ENCODE data around the gene FOXB2.
"Not testable (repeated sequence)": the region's sequence is repeated elsewhere in the genome, so short reads cannot be mapped to it uniquely, and the experiment has no call there.

Gene FOXB2

DNA sequence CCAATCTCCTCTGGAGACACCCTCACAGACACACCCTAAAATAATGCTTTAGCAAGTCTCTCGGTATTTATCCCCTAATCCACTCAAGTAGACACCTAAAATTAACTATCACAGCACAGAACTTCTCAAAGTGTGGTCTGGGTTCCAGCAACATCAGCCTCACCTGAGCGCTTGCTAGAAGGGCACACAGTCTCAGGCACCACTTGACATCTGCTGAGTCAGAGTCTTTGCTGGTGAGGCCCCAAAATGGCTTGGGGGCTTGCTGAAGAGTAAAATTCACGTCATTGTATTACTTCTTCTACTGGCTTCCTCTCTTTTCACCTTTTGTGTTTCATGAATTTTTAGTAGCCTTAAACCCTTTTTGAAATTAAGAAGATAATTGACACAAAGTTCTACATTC lies 9.0 kb downstream of the FOXB2 start:
- Histone ChIP-seq H3K36me3 (ENCODE audit: control insufficient read depth, low read depth, low read length) (no peaks in the 10 kb centered on the region), H3K27me3 (ENCODE audit: control insufficient read depth, insufficient read depth, low read length) (peaks cover 18% of the 10 kb centered on the region), H3K4me3 (ENCODE audit: low read length) (no peak overlapping the region), H3K9me3 (ENCODE audit: control insufficient read depth, low read depth, low read length) (no peaks in the 10 kb centered on the region), H3K4me1 (ENCODE audit: control insufficient read depth, low read depth, low read length) (peaks cover 27% of the 10 kb centered on the region), H3K9ac (ENCODE audit: low read length) (no peak overlapping the region), H3K27ac (ENCODE audit: low read length) (no peak overlapping the region)

DNA sequence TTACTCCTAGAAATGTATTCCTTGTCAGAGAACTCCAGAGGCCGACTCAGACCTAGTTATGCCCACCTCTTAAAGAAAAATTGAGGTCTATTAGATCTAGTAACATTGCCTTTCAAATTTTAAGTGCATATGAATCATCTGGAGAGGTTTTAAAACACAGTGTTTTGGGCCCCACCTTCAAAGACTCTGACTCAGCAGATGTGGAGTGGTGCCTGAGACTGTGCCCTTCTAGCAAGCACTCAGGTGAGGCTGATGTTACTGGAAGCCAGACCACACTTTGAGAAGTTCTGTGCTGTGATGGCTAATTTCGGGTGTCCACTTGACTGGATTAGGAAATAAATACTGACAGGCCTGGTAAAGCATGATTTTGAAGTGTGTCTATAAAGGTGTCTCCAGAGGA lies 10.6 kb downstream of the FOXB2 start:
- Histone ChIP-seq H3K27ac (ENCODE audit: low read length) (no peak overlapping the region), H3K9me3 (ENCODE audit: control insufficient read depth, low read depth, low read length) (no peaks in the 10 kb centered on the region), H3K36me3 (ENCODE audit: control insufficient read depth, low read depth, low read length) (no peaks in the 10 kb centered on the region), H3K4me1 (ENCODE audit: control insufficient read depth, low read depth, low read length) (peaks cover 19% of the 10 kb centered on the region), H3K9ac (ENCODE audit: low read length) (no peak overlapping the region), H3K4me3 (ENCODE audit: low read length) (no peak overlapping the region), H3K27me3 (ENCODE audit: control insufficient read depth, insufficient read depth, low read length) (peaks cover 2% of the 10 kb centered on the region)

DNA sequence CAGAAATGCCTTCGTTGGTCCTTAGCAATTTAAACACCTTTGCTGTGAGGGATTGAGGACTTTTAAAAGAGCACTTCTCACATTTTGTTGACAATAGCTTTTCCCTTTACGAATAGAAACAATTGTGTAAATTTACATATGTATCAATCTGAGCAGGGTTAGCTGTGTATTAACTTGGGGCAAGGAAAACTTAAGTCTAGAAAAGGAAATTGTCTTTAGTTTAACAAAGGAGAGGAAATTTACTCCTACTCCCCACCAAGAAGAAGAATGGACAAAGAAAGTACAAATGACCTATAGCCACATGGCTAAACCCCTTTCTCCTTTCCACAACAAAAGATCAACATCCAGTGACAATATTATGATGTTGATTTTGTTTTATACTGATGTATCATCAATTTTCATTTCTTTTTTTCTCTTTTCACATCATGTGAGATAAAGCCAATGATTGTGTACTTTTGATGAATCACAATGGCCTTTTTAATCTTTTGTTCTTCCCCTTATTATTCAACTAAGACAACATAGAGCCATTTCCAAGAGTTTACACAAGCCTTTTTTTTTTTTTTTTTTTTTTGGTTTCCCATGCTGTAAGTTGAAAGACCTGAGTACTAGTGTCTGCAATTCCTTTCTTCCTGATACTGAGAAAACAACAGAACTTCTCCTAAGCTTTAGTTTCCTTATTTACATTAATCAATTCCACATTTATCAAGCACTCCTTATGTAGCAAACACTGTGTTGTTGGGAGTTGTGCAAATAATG lies 19.0 kb downstream of the FOXB2 start:
- Histone ChIP-seq H3K9ac (ENCODE audit: low read length) (peak overlapping the region; percentile 49), H3K4me1 (ENCODE audit: control insufficient read depth, low read depth, low read length) (peaks cover 24% of the 10 kb centered on the region)

DNA sequence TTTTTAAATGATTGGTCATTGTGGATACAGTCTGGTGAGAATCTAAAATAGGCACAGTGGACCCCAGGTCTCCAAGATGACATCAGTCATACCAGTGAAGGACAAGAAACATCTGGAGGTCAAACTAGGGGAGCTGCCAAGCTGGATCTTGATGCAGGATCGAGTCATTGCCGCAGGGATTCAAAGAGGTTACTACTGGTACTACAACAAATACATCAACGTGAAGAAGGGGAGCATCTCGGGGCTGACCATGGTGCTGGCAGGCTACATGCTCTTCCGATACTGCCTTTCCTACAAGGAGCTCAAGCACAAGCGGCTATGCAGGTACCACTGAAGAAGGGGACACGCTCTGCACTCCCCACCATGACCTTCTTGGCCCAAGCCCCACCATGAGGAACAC lies 20.9 kb downstream of the FOXB2 start:
- Histone ChIP-seq H3K27me3 (ENCODE audit: control insufficient read depth, insufficient read depth, low read length) (no peaks in the 10 kb centered on the region), H3K4me3 (ENCODE audit: low read length) (no peak overlapping the region), H3K9me3 (ENCODE audit: control insufficient read depth, low read depth, low read length) (no peaks in the 10 kb centered on the region), H3K4me1 (ENCODE audit: control insufficient read depth, low read depth, low read length) (peaks cover 32% of the 10 kb centered on the region), H3K36me3 (ENCODE audit: control insufficient read depth, low read depth, low read length) (no peaks in the 10 kb centered on the region), H3K9ac (ENCODE audit: low read length) (no peak overlapping the region), H3K27ac (ENCODE audit: low read length) (no peak overlapping the region)

More for the DNA sequence above, 19.0 kb downstream of the FOXB2 start:
- no peaks in the 10 kb centered on the region for H3K27me3 ChIP-seq (ENCODE audit: control insufficient read depth, insufficient read depth, low read length)
- H3K4me3 ChIP-seq (ENCODE audit: low read length) = peak overlapping the region; percentile 7
- H3K36me3 ChIP-seq (ENCODE audit: control insufficient read depth, low read depth, low read length) = no peaks in the 10 kb centered on the region
- no peaks in the 10 kb centered on the region for H3K9me3 ChIP-seq (ENCODE audit: control insufficient read depth, low read depth, low read length)
- H3K27ac ChIP-seq (ENCODE audit: low read length) = peak overlapping the region; percentile 38

DNA sequence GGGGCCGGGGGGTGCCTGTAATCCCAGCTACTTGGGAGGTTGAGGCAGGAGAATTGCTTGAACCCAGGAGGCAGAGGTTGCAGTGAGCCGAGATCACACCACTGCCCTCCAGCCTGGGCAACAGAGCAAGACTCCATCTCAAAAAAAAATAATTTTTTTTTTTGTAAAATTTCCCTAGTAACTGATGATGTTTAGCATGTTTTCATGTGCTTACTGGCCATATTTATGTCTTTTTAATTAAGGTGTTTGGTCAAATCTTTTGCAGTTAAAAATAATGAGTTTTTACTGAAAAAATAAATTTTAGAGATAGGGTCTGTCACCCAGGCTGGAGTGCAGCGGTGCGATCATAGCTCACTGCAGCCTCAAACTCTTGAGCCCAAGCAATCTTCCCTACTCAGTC lies 24.3 kb downstream of the FOXB2 start:
- H3K9me3 ChIP-seq (ENCODE audit: control insufficient read depth, low read depth, low read length) = not testable (repeated sequence)

DNA sequence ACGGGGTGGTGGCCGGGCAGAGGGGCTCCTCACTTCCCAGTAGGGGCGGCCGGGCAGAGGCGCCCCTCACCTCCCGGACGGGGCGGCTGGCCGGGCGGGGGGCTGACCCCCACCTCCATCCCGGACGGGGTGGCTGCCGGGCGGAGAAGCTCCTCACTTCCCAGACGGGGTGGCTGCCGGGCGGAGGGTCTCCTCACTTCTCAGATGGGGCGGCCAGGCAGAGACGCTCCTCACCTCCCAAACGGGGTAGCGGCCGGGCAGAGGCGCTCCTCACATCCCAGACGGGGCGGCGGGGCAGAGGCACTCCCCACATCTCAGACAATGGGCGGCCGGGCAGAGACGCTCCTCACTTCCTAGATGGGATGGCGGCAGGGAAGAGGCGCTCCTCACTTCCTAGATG lies 41.2 kb downstream of the FOXB2 start:
- not testable (repeated sequence) for H3K27ac ChIP-seq (ENCODE audit: low read length); H3K4me1 ChIP-seq (ENCODE audit: control insufficient read depth, low read depth, low read length); H3K27me3 ChIP-seq (ENCODE audit: control insufficient read depth, insufficient read depth, low read length); H3K9ac ChIP-seq (ENCODE audit: low read length); H3K9me3 ChIP-seq (ENCODE audit: control insufficient read depth, low read depth, low read length); H3K36me3 ChIP-seq (ENCODE audit: control insufficient read depth, low read depth, low read length); H3K4me3 ChIP-seq (ENCODE audit: low read length)

More for the DNA sequence above, 24.3 kb downstream of the FOXB2 start:
- not testable (repeated sequence) for H3K27ac ChIP-seq (ENCODE audit: low read length); H3K27me3 ChIP-seq (ENCODE audit: control insufficient read depth, insufficient read depth, low read length); H3K9ac ChIP-seq (ENCODE audit: low read length); H3K4me3 ChIP-seq (ENCODE audit: low read length); H3K36me3 ChIP-seq (ENCODE audit: control insufficient read depth, low read depth, low read length)
- peaks cover 31% of the 10 kb centered on the region for H3K4me1 ChIP-seq (ENCODE audit: control insufficient read depth, low read depth, low read length)

DNA sequence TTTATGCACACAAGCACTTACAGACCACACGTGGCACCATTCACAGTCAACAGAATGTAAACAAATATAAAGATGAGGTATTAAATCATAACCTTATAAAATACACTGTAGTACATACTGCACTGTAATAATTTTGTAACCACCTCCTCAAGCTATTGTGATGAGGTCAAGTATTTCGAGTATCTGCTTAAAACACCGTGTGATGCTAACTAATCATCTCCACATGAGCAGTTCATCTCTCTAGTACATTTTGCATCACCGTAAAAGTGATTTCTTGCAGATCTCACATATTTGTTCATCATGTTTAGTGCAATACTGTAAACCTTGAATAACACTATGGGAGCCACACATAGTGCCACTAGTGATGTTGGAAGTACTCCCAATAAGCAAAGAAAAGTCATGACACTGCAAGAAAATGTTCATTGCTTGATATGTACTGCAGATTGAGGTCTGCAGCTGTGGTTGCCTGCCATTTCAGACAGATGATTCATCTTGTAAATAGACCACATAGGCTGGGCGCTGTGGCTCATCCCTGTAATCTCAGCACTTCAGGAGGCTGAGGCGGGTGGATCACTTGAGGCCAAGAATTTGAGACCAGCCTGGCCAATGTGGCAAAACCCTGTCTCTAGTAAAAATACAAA lies 44.3 kb downstream of the FOXB2 start:
- Histone ChIP-seq H3K9me3 (ENCODE audit: control insufficient read depth, low read depth, low read length) (no peaks in the 10 kb centered on the region), H3K9ac (ENCODE audit: low read length) (no peak overlapping the region), H3K4me3 (ENCODE audit: low read length) (no peak overlapping the region), H3K27ac (ENCODE audit: low read length) (no peak overlapping the region), H3K36me3 (ENCODE audit: control insufficient read depth, low read depth, low read length) (no peaks in the 10 kb centered on the region), H3K4me1 (ENCODE audit: control insufficient read depth, low read depth, low read length) (no peaks in the 10 kb centered on the region), H3K27me3 (ENCODE audit: control insufficient read depth, insufficient read depth, low read length) (no peaks in the 10 kb centered on the region)

DNA sequence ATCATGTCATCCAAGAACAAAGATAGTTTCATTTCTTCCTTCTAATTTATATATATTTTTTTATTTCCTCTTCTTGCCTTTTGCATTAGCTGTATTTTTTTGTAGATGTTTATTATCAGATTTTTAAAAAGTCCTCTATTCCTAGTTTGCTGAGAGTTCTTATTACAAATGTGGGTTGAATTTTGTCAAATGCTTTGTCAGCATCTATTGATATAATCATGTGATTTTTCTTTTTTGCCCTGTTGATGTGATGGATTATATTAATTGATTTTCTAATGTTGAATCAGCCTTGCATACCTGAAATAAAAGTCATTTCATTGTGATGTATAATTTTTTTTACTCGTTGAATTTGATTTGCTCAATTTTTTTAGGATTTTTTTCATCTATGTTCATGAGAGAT lies 46.9 kb downstream of the FOXB2 start:
- no peak overlapping the region for H3K4me3 ChIP-seq (ENCODE audit: low read length)
- no peak overlapping the region for H3K27ac ChIP-seq (ENCODE audit: low read length)
- no peaks in the 10 kb centered on the region for H3K9me3 ChIP-seq (ENCODE audit: control insufficient read depth, low read depth, low read length)
- H3K36me3 ChIP-seq (ENCODE audit: control insufficient read depth, low read depth, low read length) = no peaks in the 10 kb centered on the region
- H3K27me3 ChIP-seq (ENCODE audit: control insufficient read depth, insufficient read depth, low read length) = no peaks in the 10 kb centered on the region
- H3K9ac ChIP-seq (ENCODE audit: low read length) = no peak overlapping the region
- H3K4me1 ChIP-seq (ENCODE audit: control insufficient read depth, low read depth, low read length) = no peaks in the 10 kb centered on the region

Measured in iPS-18a (cell line).